H1 (cell line): ENCODE measurements around the gene LRCH1. TPM values are rescaled to one million over a fixed set of nuclear protein-coding genes. Genes with fewer than 3 reads are reported as not detected.

Source experiments
- CTCF ChIA-PET: fragments of 300-600 bp; sonication (Branson Sonifier 250); formaldehyde crosslinking; loops from one replicate; lab custom pipeline; 2021; ENCODE audit not compliant: partially characterized antibody; lab: Charles Lee
- POLR2A ChIA-PET: fragments of 300-600 bp; sonication (Branson Sonifier 250); formaldehyde crosslinking; loops from one replicate; lab custom pipeline; 2021; ENCODE audit warnings: inconsistent platforms; ENCODE audit not compliant: partially characterized antibody; lab: Charles Lee
- DNase-seq, 2 experiments: peaks; one replicate each; pipeline versions ENCODE4 v3.0.0 to v3.0.0-alpha.2; 2010 to 2022; ENCODE audit warnings: low spot score in 2 of 2, low read depth in 1 of 2, mixed read lengths in 1 of 2
- FAIRE-seq: peaks from 2 replicates; lab custom pipeline; 2011; peaks lifted over from hg19 to GRCh38; lab: Jason Lieb, UNC
- H2AFZ ChIP-seq: 2 replicates; pipeline ENCODE4 v1.8.1; 2012; ENCODE audit warnings: low read length, inconsistent platforms
- H2AK5ac ChIP-seq: 2 replicates; pipeline ENCODE4 v1.6.1; 2013; ENCODE audit warnings: low read depth, low read length
- H2BK120ac ChIP-seq: replicated peaks from 2 replicates; pipeline ENCODE3; 2013; ENCODE audit warnings: low read depth, low read length, inconsistent platforms
- H2BK12ac ChIP-seq: 2 replicates; pipeline ENCODE4 v1.6.1; 2013; ENCODE audit warnings: low read depth, low read length
- H2BK15ac ChIP-seq: 2 replicates; pipeline ENCODE4 v1.6.1; 2013; ENCODE audit warnings: low read length
- H2BK20ac ChIP-seq: 2 replicates; pipeline ENCODE4 v1.6.1; 2013; ENCODE audit warnings: low read length
- H2BK5ac ChIP-seq: 2 replicates; pipeline ENCODE4 v1.6.1; 2013; ENCODE audit warnings: low read depth, low read length
- H3K14ac ChIP-seq: 2 replicates; pipeline ENCODE4 v1.6.1; 2013; ENCODE audit warnings: inconsistent platforms; ENCODE audit not compliant: insufficient read length
- H3K18ac ChIP-seq: 2 replicates; pipeline ENCODE4 v1.6.1; 2013; ENCODE audit warnings: low read length; ENCODE audit errors: extremely low read depth
- H3K23ac ChIP-seq: 2 replicates; pipeline ENCODE4 v1.6.1; 2013; ENCODE audit warnings: inconsistent platforms; ENCODE audit not compliant: insufficient read length
- H3K23me2 ChIP-seq: 2 replicates; pipeline ENCODE4 v1.6.1; 2013; ENCODE audit warnings: low read depth, low read length
- H3K27ac ChIP-seq: 2 replicates; pipeline ENCODE4 v1.6.1; 2011; ENCODE audit warnings: low read depth, low read length, inconsistent platforms
- H3K27me3 ChIP-seq, 4 experiments: replicated peaks in 1 of 4; 1 replicate in 1 of 4; 2 replicates in 3 of 4; pipeline versions ENCODE4 v1.6.1 to v1.8.1; 2011 to 2013; ENCODE audit warnings: low read length in 3 of 4, mild to moderate bottlenecking in 3 of 4, inconsistent platforms in 2 of 4, mixed read lengths in 2 of 4, moderate library complexity in 1 of 4; ENCODE audit not compliant: control insufficient read depth in 3 of 4, insufficient read depth in 3 of 4; ENCODE audit errors: extremely low read depth in 1 of 4
- H3K36me3 ChIP-seq, 4 experiments: 2 replicates each; pipeline versions ENCODE4 v1.6.1 to v1.8.1; 2011 to 2013; ENCODE audit warnings: mild to moderate bottlenecking in 4 of 4, low read length in 3 of 4, moderate library complexity in 2 of 4, control low read depth in 1 of 4, inconsistent platforms in 1 of 4; ENCODE audit not compliant: insufficient read depth in 4 of 4, control insufficient read depth in 2 of 4
- H3K4ac ChIP-seq: replicated peaks from 2 replicates; pipeline ENCODE3; 2013; ENCODE audit warnings: low read length, low read depth, mixed read lengths, inconsistent platforms; ENCODE audit not compliant: insufficient read length
- H3K4me1 ChIP-seq, 4 experiments: replicated peaks in 1 of 4; 1 replicate in 1 of 4; 2 replicates in 3 of 4; pipeline versions ENCODE4 v1.6.1 to v1.8.1; 2011 to 2013; ENCODE audit warnings: low read length in 3 of 4, inconsistent platforms in 2 of 4, mixed read lengths in 1 of 4; ENCODE audit not compliant: insufficient read depth in 4 of 4, control insufficient read depth in 3 of 4
- H3K4me2 ChIP-seq, 2 experiments: 2 replicates each; pipeline versions ENCODE4 v1.6.1 to v1.8.1; 2011 to 2013; ENCODE audit warnings: low read depth in 2 of 2, low read length in 2 of 2, control low read depth in 1 of 2, inconsistent platforms in 1 of 2, mild to moderate bottlenecking in 1 of 2; ENCODE audit not compliant: insufficient read depth in 1 of 2
- H3K4me3 ChIP-seq, 4 experiments: fragments of 200-600, 300-600 bp in 1 of 4; sonication (generic), shearing (Covaris generic), sonication (Bioruptor Twin) in 1 of 4; 2 replicates each; pipeline versions ENCODE4 v1.5.1 to v1.8.1; 2011 to 2016; ENCODE audit warnings: low read length in 4 of 4, low read depth in 3 of 4, control low read depth in 2 of 4, inconsistent platforms in 2 of 4, mild to moderate bottlenecking in 2 of 4, mixed read lengths in 1 of 4, moderate library complexity in 1 of 4; ENCODE audit not compliant: insufficient read depth in 2 of 4; ENCODE audit errors: extremely low read depth in 1 of 4
- H3K56ac ChIP-seq: replicated peaks from 2 replicates; pipeline ENCODE3; 2013; ENCODE audit warnings: low read depth, mild to moderate bottlenecking, mixed read lengths, low read length, inconsistent platforms; ENCODE audit not compliant: insufficient read length
- H3K79me1 ChIP-seq: 2 replicates; pipeline ENCODE4 v1.6.1; 2013; ENCODE audit warnings: low read depth, low read length, control low read depth
- H3K79me2 ChIP-seq, 2 experiments: 2 replicates each; pipeline versions ENCODE4 v1.6.1 to v1.8.1; 2012 to 2013; ENCODE audit warnings: low read length in 2 of 2, mild to moderate bottlenecking in 2 of 2, inconsistent platforms in 1 of 2; ENCODE audit not compliant: insufficient read depth in 2 of 2, control insufficient read depth in 1 of 2
- H3K9ac ChIP-seq, 4 experiments: replicated peaks in 1 of 4; 1 replicate in 1 of 4; 2 replicates in 3 of 4; pipeline versions ENCODE4 v1.6.1 to v1.8.1; 2011 to 2013; ENCODE audit warnings: low read depth in 3 of 4, low read length in 3 of 4, control low read depth in 2 of 4, mild to moderate bottlenecking in 2 of 4, moderate library complexity in 2 of 4, inconsistent platforms in 1 of 4; ENCODE audit errors: extremely low read depth in 1 of 4
- H3K9me3 ChIP-seq, 2 experiments: 2 replicates each; pipeline versions ENCODE4 v1.6.1 to v1.8.1; 2012 to 2013; ENCODE audit warnings: mild to moderate bottlenecking in 2 of 2, moderate library complexity in 2 of 2, control low read depth in 1 of 2, inconsistent platforms in 1 of 2, low read depth in 1 of 2, low read length in 1 of 2, mixed read lengths in 1 of 2; ENCODE audit not compliant: insufficient read depth in 2 of 2
- H4K20me1 ChIP-seq, 2 experiments: replicated peaks in 1 of 2; 2 replicates each; pipeline versions ENCODE3 to v1.8.1; 2011 to 2013; ENCODE audit warnings: inconsistent platforms in 2 of 2, low read length in 2 of 2, mild to moderate bottlenecking in 1 of 2; ENCODE audit not compliant: insufficient read depth in 2 of 2, control insufficient read depth in 1 of 2
- H4K5ac ChIP-seq: 2 replicates; pipeline ENCODE4 v1.6.1; 2013; ENCODE audit warnings: low read length, low read depth, mixed read lengths, inconsistent platforms; ENCODE audit not compliant: insufficient read length
- H4K8ac ChIP-seq: 2 replicates; pipeline ENCODE4 v1.8.0; 2013; ENCODE audit warnings: mild to moderate bottlenecking, moderate library complexity, low read length, inconsistent platforms; ENCODE audit not compliant: insufficient read depth; ENCODE audit errors: extremely low read depth
- H4K91ac ChIP-seq: replicated peaks from 2 replicates; pipeline ENCODE3; 2013; ENCODE audit warnings: low read length, mixed read lengths, inconsistent platforms; ENCODE audit not compliant: insufficient read length
- MAFK ChIP-seq: IDR thresholded peaks from 2 replicates; pipeline ENCODE4 v1.6.1; 2012; ENCODE audit warnings: low read depth, mild to moderate bottlenecking, improper control_type of control experiment, low read length
- RFX5 ChIP-seq: IDR thresholded peaks from 2 replicates; pipeline ENCODE4 v1.6.1; 2011; ENCODE audit warnings: low read depth, low read length, improper control_type of control experiment, borderline replicate concordance
- YY1 ChIP-seq: IDR thresholded peaks from 2 replicates; pipeline ENCODE4 v1.6.1; 2011; ENCODE audit warnings: low read depth, mild to moderate bottlenecking, low read length
- WGBS, 2 experiments: shearing (Covaris generic) in 1 of 2; methylation state at CpG; one replicate each; pipeline versions ENCODE4 v1.1.6 to v1.1.7; 2013 to 2015; ENCODE audit warnings: low lambda C conversion rate in 2 of 2, mixed read lengths in 2 of 2, inconsistent platforms in 1 of 2, low coverage in 1 of 2, missing lambda C conversion rate in 1 of 2; ENCODE audit not compliant: insufficient replicate concordance in 2 of 2, insufficient coverage in 1 of 2, insufficient read length in 1 of 2; ENCODE audit errors: extremely low coverage in 1 of 2, missing lambda C conversion rate in 1 of 2; 5-methylcytosine and 5-hydroxymethylcytosine counted together
- polyA plus RNA-seq, 7 experiments: library from polyadenylated mRNA; depleted of rRNA in 3 of 7; stranded (reverse) in 5 of 7; unstranded in 2 of 7; fragments of >200 nt in 5 of 7; fragments of 200-250 nt in 2 of 7; gene quantifications; 1 replicate in 5 of 7; 2 replicates in 1 of 7; 4 replicates in 1 of 7; pipeline versions ENCODE4 v1.2.1 to v1.2.3, GENCODE V29; 2011 to 2013; ENCODE audit warnings: missing spikeins in 2 of 7, mixed read lengths in 2 of 7
- total RNA-seq: library from RNA; stranded (reverse); fragmentation: NEBNext Ultra II Directional; extraction: Animal tissue kit (Norgen Biotek cat#: 25700); gene quantifications from 2 replicates; pipeline ENCODE4 v1.2.1, GENCODE V29; 2021
- TF ChIP-seq, protein P1 (sequence below): IDR thresholded peaks from 2 replicates; pipeline ENCODE4 v1.6.1; 2012; ENCODE audit warnings: inconsistent platforms

Gene LRCH1
- total and polyA plus RNA-seq, 2 of the 8 experiments (the other 6 are each of a cell fraction or from before 2014, with no cell fraction given), result 3.0 to 10.1 TPM

DNA sequence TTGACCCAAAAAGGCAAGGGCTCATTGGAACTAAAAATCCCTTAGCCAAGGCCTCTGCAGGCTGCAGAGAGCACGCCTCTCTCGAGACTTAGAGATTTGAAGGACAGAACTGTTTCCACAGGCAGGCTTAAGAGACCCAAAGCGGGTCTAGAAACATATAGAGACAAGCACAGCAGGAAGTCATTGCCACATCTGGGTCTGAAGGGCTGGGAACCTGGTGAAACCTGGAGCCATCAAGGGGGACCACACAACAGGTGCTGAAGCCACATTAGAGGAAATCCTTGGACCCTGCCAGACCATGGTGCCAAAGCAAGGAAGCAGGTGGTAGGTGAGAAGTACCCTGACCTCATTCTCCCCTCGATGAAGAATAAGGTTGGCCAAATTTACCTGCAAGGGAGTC lies 33.8 kb upstream of the LRCH1 start:
- no peaks in the 10 kb centered on the region for H3K36me3 ChIP-seq
- FAIRE-seq (no peak), DNase-seq (no peak)
- H3K23me2 ChIP-seq, result no peaks in the 10 kb centered on the region
- H2BK20ac ChIP-seq, result no peak overlapping the region
- H3K9me3 ChIP-seq, result 0 out of 4 replicates have a peak, but pooled peaks cover 0 to 3% of the 10 kb centered on the region in 2 experiments
- no peak overlapping the region for H3K4me3 ChIP-seq
- H2BK15ac ChIP-seq, result no peak overlapping the region
- H2AK5ac ChIP-seq, result no peak overlapping the region
- CTCF ChIA-PET, result no interaction called here
- H2BK12ac ChIP-seq, result no peak overlapping the region
- POLR2A ChIA-PET, result no interaction called here
- H3K14ac ChIP-seq, result no peak overlapping the region
- no peak overlapping the region for H2BK120ac ChIP-seq
- no peaks in the 10 kb centered on the region for H3K27me3 ChIP-seq
- H3K4me1 ChIP-seq, result peaks cover 0 to 4% (median 0%) of the 10 kb centered on the region in 4 experiments; a peak in 1 of 7 replicates
- no peak overlapping the region for H4K5ac ChIP-seq
- no peak overlapping the region for H3K27ac ChIP-seq
- no peak overlapping the region for H3K23ac ChIP-seq
- no peak overlapping the region for H4K8ac ChIP-seq
- H4K20me1 ChIP-seq, result no peaks in the 10 kb centered on the region
- no peak overlapping the region for H4K91ac ChIP-seq
- H3K4me2 ChIP-seq, result no peak overlapping the region
- H3K56ac ChIP-seq, result no peak overlapping the region
- no peak overlapping the region for H3K4ac ChIP-seq
- H2AFZ ChIP-seq, result no peak overlapping the region
- no peak overlapping the region for H3K9ac ChIP-seq
- 93% methylated on average over 4 of the region's 4 CpGs; no CpG with 5 or more reads in 1 of the 2 experiments for WGBS, 2 experiments
- H3K18ac ChIP-seq, result no peak overlapping the region
- no peaks in the 10 kb centered on the region for H3K79me2 ChIP-seq
- TF ChIP-seq, protein P1, sequence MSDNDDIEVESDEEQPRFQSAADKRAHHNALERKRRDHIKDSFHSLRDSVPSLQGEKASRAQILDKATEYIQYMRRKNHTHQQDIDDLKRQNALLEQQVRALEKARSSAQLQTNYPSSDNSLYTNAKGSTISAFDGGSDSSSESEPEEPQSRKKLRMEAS, result no peak
- TF ChIP-seq MAFK (no peak), YY1 (no peak), RFX5 (no peak)
- TF ChIP-seq, all 59 proteins: peak for 0
- no peak overlapping the region for H2BK5ac ChIP-seq
- H3K79me1 ChIP-seq, result no peaks in the 10 kb centered on the region
